NCI-H2107 (cell line): ENCODE data around the gene NHLRC4.

Experiments used
- DNase-seq: peaks from one replicate; lab custom pipeline; 2025; lab: John Stamatoyannopoulos, UW

The NHLRC4 gene

DNA sequence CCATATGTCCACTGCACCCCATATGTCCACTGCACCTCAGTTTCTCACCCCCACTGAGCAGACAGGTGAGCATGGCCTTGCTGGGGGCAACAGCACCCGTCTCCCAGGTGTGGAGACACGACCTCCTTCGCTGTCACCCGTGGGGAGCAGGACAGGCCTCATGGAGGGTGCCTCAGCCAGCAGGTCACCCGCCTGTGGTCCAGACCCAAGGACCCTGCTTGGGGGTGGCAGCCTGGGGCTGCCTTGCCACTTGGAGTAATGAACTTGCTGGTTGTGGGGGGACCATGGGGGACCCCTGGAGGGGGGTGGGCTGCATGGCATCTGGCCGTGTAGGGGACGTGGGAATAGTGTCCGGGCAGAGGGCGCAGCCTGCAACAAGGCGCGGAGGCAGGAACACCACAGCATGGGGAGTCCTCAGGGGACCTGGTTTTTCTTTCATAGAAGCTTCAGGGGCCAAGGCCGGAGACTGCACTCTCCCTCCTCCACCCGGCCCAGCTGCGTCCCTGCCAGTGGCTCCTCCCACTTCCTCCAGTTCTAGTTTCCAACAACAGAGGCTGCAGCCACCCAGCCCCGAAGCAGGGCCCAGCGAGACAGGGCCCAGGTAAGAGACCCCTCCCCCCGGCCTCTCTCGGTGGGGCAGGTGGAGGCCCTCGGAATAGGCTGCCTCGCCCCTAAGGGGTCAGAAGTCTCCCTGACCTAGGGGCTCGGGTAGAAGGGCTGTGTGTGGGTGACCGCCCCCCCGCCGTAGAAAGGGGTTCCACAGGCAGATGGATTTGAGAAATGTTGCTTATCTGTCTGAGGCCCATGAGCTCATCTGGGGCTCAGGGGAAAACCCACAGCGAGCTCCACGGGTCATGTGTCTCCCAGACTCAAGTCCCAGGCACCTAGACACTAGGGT is at the start of gene NHLRC4:
TSS of gene NHLRC4 (plus strand) at position 531 of the 898 bp plus-strand sequence. CDS start 1,043 bp downstream, outside the sequence.
- DNase-seq = no peak

DNA sequence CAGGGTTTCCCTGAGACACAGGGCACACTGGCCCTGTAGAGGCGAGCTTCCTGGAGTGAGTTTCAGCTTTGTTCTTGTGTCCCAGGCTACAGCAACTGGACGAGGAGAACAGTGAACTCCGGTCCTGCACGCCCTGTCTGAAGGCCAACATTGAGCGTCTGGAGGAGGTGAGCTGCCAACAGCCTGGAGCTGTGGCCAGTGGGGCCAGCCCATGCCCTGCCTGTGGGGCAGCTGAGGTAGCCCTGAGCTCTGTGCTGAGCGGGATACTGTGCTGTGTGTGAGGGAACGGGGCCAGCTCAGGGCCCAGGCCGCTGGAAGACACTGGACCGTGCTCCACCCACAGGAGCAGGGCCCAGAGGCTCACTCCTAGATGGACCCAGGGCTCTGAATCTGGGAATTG is 47.9 kb upstream of the NHLRC4 start:
- no peak for DNase-seq

- DNase-seq = no peak
Measured at GRCh38 chr16:519425-519824, 47.4 kb upstream of the NHLRC4 start.

- DNase-seq = no peak
Measured at GRCh38 chr16:519841-520687, 46.7 kb upstream of the NHLRC4 start.

DNA sequence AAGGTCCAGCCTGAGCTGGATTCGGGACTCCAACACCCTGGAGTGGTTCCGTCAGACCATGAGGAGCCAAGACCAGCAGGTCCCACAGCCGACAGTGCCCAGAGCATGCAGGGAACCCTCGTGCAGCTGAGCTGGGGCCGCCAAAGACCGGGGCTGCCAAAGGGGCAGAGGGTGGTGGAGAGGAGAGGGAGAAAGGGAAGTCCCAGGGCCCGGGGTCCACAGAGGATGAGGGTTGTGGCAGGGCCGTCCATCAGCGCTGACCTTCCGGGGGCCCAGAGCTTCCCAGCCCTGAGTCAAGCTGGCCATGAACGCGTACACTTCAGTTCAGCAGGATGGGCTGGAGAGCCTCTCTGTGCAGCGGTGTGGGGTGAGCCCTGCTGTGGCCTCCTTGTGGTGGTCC is 46.0 kb upstream of the NHLRC4 start:
- DNase-seq = no peak

GRCh38 chr16:521381-522210 is 45.2 kb upstream of the NHLRC4 start:
- DNase-seq = no peak

DNA sequence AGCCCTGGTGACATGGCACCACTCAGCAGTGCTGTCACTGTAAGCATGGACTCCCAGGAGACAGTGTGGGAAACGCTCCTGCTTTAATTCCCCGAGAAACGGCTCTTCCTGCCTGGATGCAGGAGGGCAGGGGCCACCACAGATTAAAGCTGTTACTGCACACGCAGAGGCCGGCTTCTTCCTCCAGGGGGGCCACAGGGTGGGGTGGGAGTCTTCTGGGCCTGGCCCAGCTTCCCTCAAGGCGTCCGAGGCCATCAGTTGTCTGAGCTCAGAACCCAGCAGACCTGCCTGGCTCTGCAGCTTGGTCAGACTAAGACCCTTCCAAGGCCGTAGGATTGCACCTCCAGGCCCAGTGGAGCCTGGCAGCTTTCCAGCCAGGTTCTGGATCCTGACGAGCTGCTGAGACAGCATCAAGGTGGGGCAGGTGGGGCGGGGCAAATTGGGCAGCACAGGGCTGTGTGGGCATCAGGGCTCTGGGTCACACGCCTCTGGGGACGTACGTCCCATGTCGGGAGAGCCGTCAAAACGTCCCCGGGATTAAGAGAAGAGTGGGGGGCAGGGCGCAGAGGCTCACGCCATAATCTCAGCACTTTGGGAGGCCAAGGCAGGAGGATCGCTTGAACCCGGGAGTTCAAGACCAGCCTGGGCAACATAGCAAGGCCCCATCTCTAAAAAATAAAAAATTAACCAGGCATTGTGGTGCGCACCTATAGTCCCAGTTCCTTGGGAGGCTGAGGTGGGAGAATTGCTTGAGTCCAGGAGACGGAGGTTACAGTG is 44.3 kb upstream of the NHLRC4 start:
- no peak for DNase-seq

DNA sequence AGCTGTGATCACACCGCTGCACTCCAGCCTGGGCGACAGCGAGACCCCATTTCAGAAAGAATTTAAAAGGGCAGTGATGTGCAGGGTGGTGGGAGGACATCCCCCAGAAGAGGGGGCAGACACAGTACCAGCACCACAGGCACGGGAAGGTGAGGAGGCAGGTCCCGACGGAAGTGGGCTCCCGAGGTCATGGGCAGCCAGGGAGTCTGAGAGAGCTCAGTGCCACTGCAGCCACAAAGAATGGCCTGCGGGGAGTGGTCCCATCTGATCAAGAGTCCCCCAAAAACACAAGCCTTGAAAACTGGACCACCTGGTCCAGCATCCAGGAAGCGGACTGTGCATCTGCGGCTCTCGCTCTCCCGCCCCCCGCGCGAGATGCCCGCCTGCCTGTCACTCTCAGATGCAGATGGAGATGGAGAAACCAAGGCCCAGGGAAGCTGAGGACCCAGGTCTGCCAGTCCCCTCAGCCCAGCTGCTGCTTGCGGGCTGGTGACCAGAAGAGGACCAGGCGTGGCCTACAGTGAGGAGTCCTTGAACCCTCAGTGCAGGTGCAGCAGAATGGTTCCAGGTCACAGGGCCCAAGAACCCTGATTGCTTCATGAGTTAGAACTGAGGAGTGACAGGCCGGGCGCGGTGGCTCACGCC is 43.6 kb upstream of the NHLRC4 start:
- no peak for DNase-seq

- no peak for DNase-seq
Measured at GRCh38 chr16:524274-525040, 42.3 kb upstream of the NHLRC4 start.

- no peak for DNase-seq
Measured at GRCh38 chr16:525123-525519, 41.7 kb upstream of the NHLRC4 start.

DNA sequence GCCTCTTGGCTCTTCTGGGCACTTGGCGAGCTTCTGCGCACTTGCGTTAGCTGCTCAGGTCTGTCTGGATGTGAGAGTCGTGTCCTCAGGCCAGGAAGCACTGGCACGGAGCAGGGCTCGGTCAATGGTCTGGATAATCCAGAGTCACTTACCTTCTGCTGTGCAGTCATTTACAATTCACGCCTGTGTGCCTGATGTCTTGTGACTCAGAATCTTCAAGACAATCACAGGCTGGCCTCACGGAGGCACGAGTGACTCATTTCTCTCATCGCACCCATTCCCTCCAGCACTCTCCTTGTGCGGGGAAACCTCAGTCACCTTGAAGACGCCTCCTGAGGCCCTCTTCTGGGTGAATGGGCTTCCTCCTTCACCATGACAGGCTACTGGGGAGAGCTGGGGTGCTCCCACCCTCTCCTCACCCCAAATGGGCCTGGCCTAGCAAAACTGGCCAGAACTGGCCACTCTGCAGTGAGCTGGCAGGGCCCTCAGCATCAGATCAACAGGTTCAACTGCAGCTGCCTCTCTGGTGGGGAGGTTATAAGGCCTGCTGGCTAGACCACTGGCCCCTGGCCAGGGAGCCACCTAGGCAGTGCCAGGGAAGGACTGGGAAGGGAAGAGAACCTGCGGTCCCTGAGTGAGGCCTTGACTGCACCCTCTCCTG is 41.2 kb upstream of the NHLRC4 start:
- no peak for DNase-seq

DNA sequence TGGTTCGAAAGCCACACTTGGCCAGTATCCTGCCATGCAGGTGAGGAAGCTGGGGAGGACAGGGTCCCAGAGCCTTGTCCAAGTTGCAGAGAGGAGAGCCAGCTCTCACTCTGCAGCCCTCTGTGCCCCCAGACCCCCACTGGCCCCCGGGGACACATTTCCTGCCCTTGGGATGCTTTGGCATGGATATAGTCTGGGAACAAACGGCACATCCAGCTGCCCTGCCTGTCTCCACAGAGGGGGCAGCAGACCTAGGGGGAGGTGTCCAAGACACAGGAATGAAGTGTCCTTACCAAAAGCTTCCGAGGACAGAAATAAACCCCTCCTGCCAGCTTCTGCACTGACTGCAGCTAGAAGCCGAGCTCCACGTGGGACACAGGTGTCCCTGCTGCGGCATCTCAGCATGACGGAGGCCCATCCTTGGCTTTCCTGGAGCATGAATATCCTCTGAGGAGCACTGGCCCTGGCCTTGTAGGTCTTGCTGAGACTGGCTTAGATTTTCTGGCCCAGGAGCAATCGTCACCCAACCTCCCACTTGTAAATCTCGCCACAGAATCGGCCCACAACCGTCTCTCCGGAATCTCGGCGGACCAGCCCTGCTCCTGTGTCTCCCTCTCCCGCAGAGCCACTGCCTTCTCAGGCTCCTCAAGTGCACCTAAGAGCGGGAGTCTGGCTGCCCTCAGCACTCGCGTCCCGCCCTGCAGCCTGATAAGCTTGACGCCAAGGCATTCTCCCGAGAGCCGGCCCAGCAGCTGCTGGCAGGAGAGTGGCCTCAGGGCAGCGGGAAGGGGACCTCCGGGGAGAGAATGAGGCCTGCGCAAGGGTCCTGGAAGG is 40.4 kb upstream of the NHLRC4 start:
- no peak for DNase-seq

- DNase-seq = peak; percentile 77
Measured at GRCh38 chr16:527015-527903, 39.5 kb upstream of the NHLRC4 start, which contains the start of gene CAPN15. CAPN15 (plus strand) TSS chr16:527712; CDS start chr16:546839, 19,127 bp downstream.

- DNase-seq = no peak
Measured at GRCh38 chr16:528111-529011, 38.4 kb upstream of the NHLRC4 start.

DNA sequence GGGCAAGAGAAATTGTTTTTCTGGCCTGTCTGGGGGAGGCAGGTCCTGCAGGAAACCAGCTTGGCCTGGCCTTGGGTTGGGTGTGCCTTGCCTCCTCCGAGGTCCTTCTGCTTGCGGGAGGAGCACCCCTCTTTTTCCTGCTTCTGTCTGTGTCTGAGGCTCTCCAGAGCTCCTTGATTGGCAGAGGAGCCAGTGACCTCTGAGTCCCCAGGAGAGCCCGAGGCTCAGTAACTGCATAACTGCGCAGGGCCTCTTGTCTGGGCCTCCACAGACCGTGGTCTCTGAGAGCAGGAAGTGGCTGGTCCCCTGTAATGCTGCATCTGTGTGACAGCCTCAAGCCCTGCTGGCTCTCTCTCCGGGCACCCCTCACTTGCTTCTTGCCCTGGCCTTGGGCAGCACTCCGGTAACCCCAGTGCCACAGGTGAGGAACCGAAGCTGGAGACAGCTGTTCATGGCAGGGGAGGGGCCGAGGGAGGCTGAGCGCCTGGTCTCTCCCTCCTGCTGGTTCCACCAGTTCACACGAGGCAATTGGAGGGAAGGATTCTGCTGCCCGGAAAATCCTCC is 37.7 kb upstream of the NHLRC4 start:
- DNase-seq = no peak
